Activated CD4-positive, CD25-positive, alpha-beta regulatory T cell (primary cell): ENCODE measurements around the gene CDC34.

Experiments
- DNase-seq, 4 experiments: peaks; one replicate each; lab custom pipeline; 2025; lab: John Stamatoyannopoulos, UW

Gene CDC34

GRCh38 chr19:588741-589692 is 57.5 kb downstream of the CDC34 start:
- DNase-seq = no peak

DNA sequence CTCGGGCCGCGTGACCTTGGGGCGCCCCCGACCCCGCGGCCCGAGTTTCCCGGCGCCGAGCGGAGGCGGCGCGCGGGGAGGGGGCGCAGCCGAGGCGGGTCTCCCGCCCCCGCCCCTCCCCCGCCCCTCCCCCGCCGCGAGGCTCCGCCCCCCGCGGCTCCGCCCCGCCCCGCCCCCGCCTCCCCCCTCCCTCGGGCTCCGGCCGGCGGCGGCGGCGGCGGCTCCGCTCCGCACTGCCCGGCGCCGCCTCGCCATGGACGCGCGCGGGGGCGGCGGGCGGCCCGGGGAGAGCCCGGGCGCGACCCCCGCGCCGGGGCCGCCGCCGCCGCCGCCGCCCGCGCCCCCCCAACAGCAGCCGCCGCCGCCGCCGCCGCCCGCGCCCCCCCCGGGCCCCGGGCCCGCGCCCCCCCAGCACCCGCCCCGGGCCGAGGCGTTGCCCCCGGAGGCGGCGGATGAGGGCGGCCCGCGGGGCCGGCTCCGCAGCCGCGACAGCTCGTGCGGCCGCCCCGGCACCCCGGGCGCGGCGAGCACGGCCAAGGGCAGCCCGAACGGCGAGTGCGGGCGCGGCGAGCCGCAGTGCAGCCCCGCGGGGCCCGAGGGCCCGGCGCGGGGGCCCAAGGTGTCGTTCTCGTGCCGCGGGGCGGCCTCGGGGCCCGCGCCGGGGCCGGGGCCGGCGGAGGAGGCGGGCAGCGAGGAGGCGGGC is 58.3 kb downstream of the CDC34 start, which contains the start of gene HCN2:
HCN2 (plus strand) TSS at position 189 of the 703 bp plus-strand sequence; CDS start at position 254, 65 bp downstream.
- DNase-seq = no peak

DNA sequence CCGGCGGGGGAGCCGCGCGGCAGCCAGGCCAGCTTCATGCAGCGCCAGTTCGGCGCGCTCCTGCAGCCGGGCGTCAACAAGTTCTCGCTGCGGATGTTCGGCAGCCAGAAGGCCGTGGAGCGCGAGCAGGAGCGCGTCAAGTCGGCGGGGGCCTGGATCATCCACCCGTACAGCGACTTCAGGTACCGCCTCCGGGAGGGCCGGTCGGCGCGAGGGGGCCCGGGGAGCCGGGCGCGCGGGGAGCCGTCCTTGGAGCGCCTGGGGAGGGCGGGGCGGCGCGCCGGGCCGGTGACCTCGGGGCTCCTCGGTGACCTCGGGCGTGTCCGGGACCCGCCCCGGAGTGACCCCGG is 58.8 kb downstream of the CDC34 start:
- no peak for DNase-seq

DNA sequence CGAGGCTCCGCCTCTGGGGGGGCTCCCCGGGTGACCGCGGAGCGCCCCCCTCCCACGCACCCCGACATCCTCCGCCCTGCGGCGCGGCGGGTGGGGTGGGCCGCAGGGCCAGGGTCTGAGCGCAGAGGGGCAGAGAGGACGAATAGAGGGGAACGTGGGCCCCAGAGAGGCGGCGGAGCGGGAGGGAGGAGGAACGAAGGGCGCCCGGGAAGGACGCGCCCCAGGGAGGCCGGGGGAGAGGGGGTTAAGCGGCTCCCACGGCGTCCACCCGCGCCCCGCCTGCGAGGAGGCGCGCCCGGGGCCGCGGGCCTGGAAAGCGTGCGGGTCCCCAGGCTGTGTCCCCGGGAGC is 59.2 kb downstream of the CDC34 start:
- no peak for DNase-seq

GRCh38 chr19:591099-591958 is 59.8 kb downstream of the CDC34 start:
- no peak for DNase-seq
